Activated CD4-positive, alpha-beta T cell treated with anti-CD3 and anti-CD28 coated beads, Interleukin-2, amount 50 U/mL, for 48 hours (primary cell): ENCODE measurements around the gene ANO8.

ENCODE experiments used
- DNase-seq, 2 experiments: peaks; one replicate each; pipeline ENCODE4 v3.0.0-alpha.2; 2020

Gene ANO8

GRCh38 chr19:17347361-17347760 lies 12.7 kb upstream of the ANO8 start:
- no peak for DNase-seq

- DNase-seq = peak; percentile 85 to 89
Observed at GRCh38 chr19:17346109-17346671, 11.5 kb upstream of the ANO8 start.

GRCh38 chr19:17341845-17342244 lies 7.2 kb upstream of the ANO8 start:
- no peak for DNase-seq

GRCh38 chr19:17341386-17341785 lies 6.7 kb upstream of the ANO8 start:
- DNase-seq = no peak

- DNase-seq = no peak
Observed at GRCh38 chr19:17340871-17341357, 6.3 kb upstream of the ANO8 start.

GRCh38 chr19:17340302-17340870 lies 5.7 kb upstream of the ANO8 start:
- DNase-seq = peak in 1 of 2 experiments; percentile 41

GRCh38 chr19:17339088-17339741 lies 4.6 kb upstream of the ANO8 start:
- peak; percentile 72 to 76 for DNase-seq

GRCh38 chr19:17338433-17339078 lies 3.9 kb upstream of the ANO8 start:
- no peak for DNase-seq

- peak; percentile 57 to 65 for DNase-seq
Observed at GRCh38 chr19:17337675-17338432, 3.2 kb upstream of the ANO8 start.

GRCh38 chr19:17336872-17337674 lies 2.4 kb upstream of the ANO8 start, which contains the start of gene GTPBP3:
Gene GTPBP3 (plus strand): TSS chr19:17337553. CDS start chr19:17337612, 59 bp downstream.
- peak; percentile 97 to 98 for DNase-seq

- no peak for DNase-seq
Observed at GRCh38 chr19:17335575-17335974, 920 bp upstream of the ANO8 start.

- DNase-seq = peak; percentile 81 to 84
Observed at GRCh38 chr19:17333611-17334413, 843 bp downstream of the ANO8 start.

GRCh38 chr19:17332677-17333581 lies 1.7 kb downstream of the ANO8 start:
- DNase-seq = peak; percentile 53 to 59

- no peak for DNase-seq
Observed at GRCh38 chr19:17332360-17332676, 2.3 kb downstream of the ANO8 start.

- no peak for DNase-seq
Observed at GRCh38 chr19:17331045-17331558, 3.6 kb downstream of the ANO8 start.

GRCh38 chr19:17330262-17331044 lies 4.2 kb downstream of the ANO8 start:
- DNase-seq = no peak

GRCh38 chr19:17329366-17330261 lies 5.0 kb downstream of the ANO8 start:
- no peak for DNase-seq
